Trophoblast cell (in vitro differentiated cells and primary cell): ENCODE measurements around the gene G3BP2.

Experiments
- DNase-seq, 2 donors: peaks; one replicate each; pipeline ENCODE4 v3.0.0-alpha.2; 2016
- H2AFZ ChIP-seq: 2 replicates; pipeline ENCODE4 v1.6.1; 2013; ENCODE audit warnings: low read length, moderate library complexity, mild to moderate bottlenecking; ENCODE audit not compliant: insufficient read depth, poor library complexity
- H2AK5ac ChIP-seq: 2 replicates; pipeline ENCODE4 v1.6.1; 2013; ENCODE audit warnings: mild to moderate bottlenecking, low read length
- H2BK120ac ChIP-seq: 2 replicates; pipeline ENCODE4 v1.6.1; 2013; ENCODE audit warnings: low read length, mild to moderate bottlenecking, moderate library complexity; ENCODE audit not compliant: insufficient read depth, poor library complexity
- H2BK12ac ChIP-seq: 2 replicates; pipeline ENCODE4 v1.6.1; 2013; ENCODE audit warnings: mild to moderate bottlenecking, low read length, moderate library complexity
- H2BK5ac ChIP-seq: 2 replicates; pipeline ENCODE4 v1.6.1; 2013; ENCODE audit warnings: low read length, low read depth, moderate library complexity, mild to moderate bottlenecking; ENCODE audit not compliant: poor library complexity
- H3K14ac ChIP-seq: 2 replicates; pipeline ENCODE4 v1.6.1; 2013; ENCODE audit warnings: mild to moderate bottlenecking, low read length
- H3K18ac ChIP-seq: 2 replicates; pipeline ENCODE4 v1.6.1; 2013; ENCODE audit warnings: mild to moderate bottlenecking, low read length
- H3K23ac ChIP-seq: 2 replicates; pipeline ENCODE4 v1.6.1; 2013; ENCODE audit warnings: low read length
- H3K27ac ChIP-seq: 2 replicates; pipeline ENCODE4 v1.5.1; 2013; ENCODE audit warnings: low read depth, mild to moderate bottlenecking, inconsistent platforms, low read length, moderate library complexity
- H3K27me3 ChIP-seq: 2 replicates; pipeline ENCODE4 v1.6.1; 2013; ENCODE audit warnings: inconsistent platforms, mild to moderate bottlenecking, low read length, moderate library complexity; ENCODE audit not compliant: insufficient read depth
- H3K36me3 ChIP-seq, 2 experiments: 1 replicate in 1 of 2; 2 replicates in 1 of 2; pipeline ENCODE4 v1.6.1; 2013; ENCODE audit warnings: low read length in 2 of 2, mild to moderate bottlenecking in 2 of 2, moderate library complexity in 1 of 2; ENCODE audit not compliant: insufficient read depth in 2 of 2, control insufficient read depth in 1 of 2
- H3K4ac ChIP-seq: 2 replicates; pipeline ENCODE4 v1.6.1; 2013; ENCODE audit warnings: low read depth, mild to moderate bottlenecking, low read length, moderate library complexity
- H3K4me1 ChIP-seq, 2 experiments: 1 replicate in 1 of 2; 2 replicates in 1 of 2; pipeline ENCODE4 v1.6.1; 2013; ENCODE audit warnings: low read length in 2 of 2, mild to moderate bottlenecking in 2 of 2, moderate library complexity in 1 of 2; ENCODE audit not compliant: insufficient read depth in 2 of 2, control insufficient read depth in 1 of 2
- H3K4me2 ChIP-seq: 2 replicates; pipeline ENCODE4 v1.6.1; 2013; ENCODE audit warnings: inconsistent platforms, mild to moderate bottlenecking, low read length, moderate library complexity
- H3K4me3 ChIP-seq: 2 replicates; pipeline ENCODE4 v1.5.1; 2013; ENCODE audit warnings: mild to moderate bottlenecking, low read depth, low read length, inconsistent platforms
- H3K79me1 ChIP-seq: one replicate; pipeline ENCODE4 v1.6.1; 2013; ENCODE audit warnings: low read length
- H3K79me2 ChIP-seq: 2 replicates; pipeline ENCODE4 v1.6.1; 2013; ENCODE audit warnings: low read length, mild to moderate bottlenecking; ENCODE audit not compliant: control insufficient read depth, insufficient read depth, poor library complexity
- H3K9ac ChIP-seq: 2 replicates; pipeline ENCODE4 v1.6.1; 2013; ENCODE audit warnings: mild to moderate bottlenecking, low read length
- H3K9me3 ChIP-seq: 2 replicates; pipeline ENCODE4 v1.6.1; 2013; ENCODE audit warnings: low read depth, mild to moderate bottlenecking, control low read depth, inconsistent platforms, low read length; ENCODE audit not compliant: insufficient read depth
- H4K12ac ChIP-seq: 2 replicates; pipeline ENCODE4 v1.6.1; 2013; ENCODE audit warnings: low read depth, mild to moderate bottlenecking, low read length, moderate library complexity
- H4K8ac ChIP-seq: 2 replicates; pipeline ENCODE4 v1.6.1; 2013; ENCODE audit warnings: low read depth, mild to moderate bottlenecking, low read length, moderate library complexity
- H4K91ac ChIP-seq: one replicate; pipeline ENCODE4 v1.6.1; 2013; ENCODE audit warnings: low read depth, mild to moderate bottlenecking, low read length, moderate library complexity
- WGBS: extraction: QIAGEN DNeasy Blood & Tissue Kit; methylation state at CpG from one replicate; pipeline ENCODE4 v1.1.7; 2013; ENCODE audit warnings: missing lambda C conversion rate; ENCODE audit not compliant: insufficient read length, insufficient coverage; ENCODE audit errors: extremely low coverage; 5-methylcytosine and 5-hydroxymethylcytosine counted together

The G3BP2 gene

GRCh38 chr4:75630937-75631329 is 42.3 kb downstream of the G3BP2 start:
- H3K79me2 ChIP-seq, result no peaks in the 10 kb centered on the region
- no peak for DNase-seq
- H4K8ac ChIP-seq, result peak overlapping the region; percentile 13
- no peak overlapping the region for H3K27ac ChIP-seq
- no peak overlapping the region for H3K18ac ChIP-seq
- no CpG with 5 or more reads among the region's 9 CpGs for whole genome bisulfite sequencing
- H2BK12ac ChIP-seq, result no peak overlapping the region
- H3K4me3 ChIP-seq, result peak overlapping the region; percentile 81
- no peak overlapping the region for H3K23ac ChIP-seq
- no peak overlapping the region for H2BK120ac ChIP-seq
- H3K27me3 ChIP-seq, result no peaks in the 10 kb centered on the region
- no peaks in the 10 kb centered on the region for H3K9me3 ChIP-seq
- no peak overlapping the region for H3K4ac ChIP-seq
- H3K4me1 ChIP-seq, result peaks cover 3 to 4% of the 10 kb centered on the region in 2 experiments
- H3K79me1 ChIP-seq, result no peaks in the 10 kb centered on the region
- H3K9ac ChIP-seq, result no peak overlapping the region
- no peak overlapping the region for H2AK5ac ChIP-seq
- no peak overlapping the region for H4K91ac ChIP-seq
- no peak overlapping the region for H3K14ac ChIP-seq
- H3K36me3 ChIP-seq, result no peaks in the 10 kb centered on the region
- H3K4me2 ChIP-seq, result peak overlapping the region; percentile 86
- H2BK5ac ChIP-seq, result no peak overlapping the region
- H2AFZ ChIP-seq, result peak overlapping the region; percentile 13
- no peak overlapping the region for H4K12ac ChIP-seq

DNA sequence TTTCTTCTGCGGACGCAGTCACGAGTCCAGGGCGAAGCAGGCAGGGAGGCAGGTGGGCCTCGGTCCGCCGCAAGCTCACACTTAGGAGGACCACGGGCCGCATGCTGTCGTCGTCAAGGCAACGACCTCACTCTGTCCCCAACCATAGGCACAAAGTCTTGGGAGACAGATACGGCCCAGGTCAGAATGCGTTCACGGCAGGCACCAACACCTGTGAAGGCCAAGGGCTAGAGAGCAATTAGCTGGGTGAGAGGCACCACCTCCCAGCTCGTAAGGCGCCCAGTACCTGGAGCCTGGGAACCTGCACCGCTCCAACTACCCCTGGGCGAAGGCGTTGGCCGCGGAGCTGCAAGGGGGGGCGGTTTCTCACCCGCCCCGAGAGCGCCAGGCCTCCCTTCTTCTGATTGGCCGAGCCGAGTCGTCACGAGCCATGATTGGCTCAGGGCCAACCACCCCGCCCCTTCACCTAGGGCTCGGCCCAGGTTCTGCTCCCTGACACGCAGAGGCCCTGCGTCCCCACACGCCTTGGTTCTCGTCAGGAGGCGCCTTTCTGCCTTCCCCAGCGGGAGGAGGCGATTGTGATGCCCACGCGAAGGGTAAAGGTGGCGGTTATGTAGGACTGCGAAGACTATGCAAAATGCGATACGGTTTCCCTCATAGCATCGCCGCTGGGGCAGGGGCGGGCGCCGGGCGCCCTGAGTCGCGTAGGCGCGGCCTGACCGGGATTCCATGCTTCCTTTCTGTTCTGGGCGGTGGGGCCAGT is 42.9 kb downstream of the G3BP2 start, which contains the start of gene CDKL2:
Gene CDKL2 (minus strand): TSS at position 355 of the 763 bp plus-strand sequence. CDS start 4,540 bp downstream, outside the sequence.
- H3K18ac ChIP-seq, result no peak within 1 kb of the TSS
- peak within 1 kb of the TSS; percentile 86 for H3K4me2 ChIP-seq
- H2BK5ac ChIP-seq, result no peak within 1 kb of the TSS
- no peaks in the 10 kb centered on the region for H3K27me3 ChIP-seq
- no CpG with 5 or more reads among the region's 57 CpGs for WGBS
- peaks cover 3 to 4% of the 10 kb centered on the region in 2 experiments for H3K4me1 ChIP-seq
- H3K4me3 ChIP-seq, result peak within 1 kb of the TSS; percentile 81
- peak within 1 kb of the TSS; percentile 57 for H3K9ac ChIP-seq
- no peak within 1 kb of the TSS for H3K23ac ChIP-seq
- no peak within 1 kb of the TSS for H4K12ac ChIP-seq
- no peaks in the 10 kb centered on the region for H3K9me3 ChIP-seq
- no peak within 1 kb of the TSS for H2BK12ac ChIP-seq
- no peaks in the 10 kb centered on the region for H3K36me3 ChIP-seq
- peak within 1 kb of the TSS; percentile 13 for H4K8ac ChIP-seq
- H2BK120ac ChIP-seq, result no peak within 1 kb of the TSS
- H2AK5ac ChIP-seq, result no peak within 1 kb of the TSS
- H3K14ac ChIP-seq, result no peak within 1 kb of the TSS
- H3K79me2 ChIP-seq, result no peaks in the 10 kb centered on the region
- no peak within 1 kb of the TSS for H3K27ac ChIP-seq
- peak; percentile 90 to 93 for DNase-seq
- no peak within 1 kb of the TSS for H3K4ac ChIP-seq
- H3K79me1 ChIP-seq, result no peaks in the 10 kb centered on the region
- H4K91ac ChIP-seq, result no peak within 1 kb of the TSS
- H2AFZ ChIP-seq, result peak within 1 kb of the TSS; percentile 13

DNA sequence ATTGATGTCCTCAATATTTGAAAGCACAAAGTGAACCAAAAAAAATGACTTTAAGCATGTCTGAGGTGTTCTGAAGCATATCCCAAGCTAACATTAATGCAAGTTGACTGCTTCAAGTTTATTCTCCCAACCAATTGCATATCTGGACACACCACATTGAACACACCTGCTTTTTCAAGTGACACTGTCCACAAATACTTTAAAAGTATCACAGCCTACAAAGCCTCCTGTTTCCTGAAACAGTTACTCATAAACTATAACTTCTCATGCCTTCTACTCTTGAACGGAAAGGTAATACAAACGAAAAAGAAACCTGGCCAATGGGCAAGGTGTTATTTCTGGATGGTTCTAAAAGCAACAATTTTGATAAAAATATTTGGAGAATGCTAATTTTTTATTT is 44.0 kb downstream of the G3BP2 start:
- no peak overlapping the region for H3K27ac ChIP-seq

GRCh38 chr4:75623026-75623425 is 50.2 kb downstream of the G3BP2 start:
- Histone ChIP-seq H2AFZ (no peak overlapping the region), H2BK12ac (no peak overlapping the region), H3K79me2 (no peaks in the 10 kb centered on the region), H3K9me3 (no peaks in the 10 kb centered on the region), H3K36me3 (no peaks in the 10 kb centered on the region), H4K8ac (no peak overlapping the region), H3K9ac (no peak overlapping the region), H2BK120ac (no peak overlapping the region), H4K12ac (no peak overlapping the region), H3K23ac (no peak overlapping the region), H3K27me3 (no peaks in the 10 kb centered on the region), H2AK5ac (no peak overlapping the region), H3K4ac (no peak overlapping the region), H4K91ac (no peak overlapping the region), H2BK5ac (no peak overlapping the region), H3K27ac (no peak overlapping the region), H3K4me2 (no peak overlapping the region), H3K4me3 (no peak overlapping the region), H3K4me1 (no peaks in the 10 kb centered on the region), H3K18ac (no peak overlapping the region), H3K14ac (no peak overlapping the region), H3K79me1 (no peaks in the 10 kb centered on the region)
- no peak for DNase-seq
- WGBS, result no CpG with 5 or more reads among the region's 5 CpGs

More for the DNA sequence above, 44.0 kb downstream of the G3BP2 start:
- Histone ChIP-seq H4K12ac (no peak overlapping the region), H4K8ac (no peak overlapping the region), H3K4me2 (no peak overlapping the region), H3K27me3 (no peaks in the 10 kb centered on the region), H3K23ac (no peak overlapping the region), H3K4me1 (peaks cover 3 to 4% of the 10 kb centered on the region in 2 experiments), H3K4me3 (no peak overlapping the region), H3K36me3 (no peaks in the 10 kb centered on the region), H4K91ac (no peak overlapping the region), H3K79me1 (no peaks in the 10 kb centered on the region), H3K18ac (no peak overlapping the region), H3K14ac (no peak overlapping the region), H3K79me2 (no peaks in the 10 kb centered on the region), H3K9ac (no peak overlapping the region), H2AK5ac (no peak overlapping the region), H2BK12ac (no peak overlapping the region), H3K9me3 (no peaks in the 10 kb centered on the region), H3K4ac (no peak overlapping the region), H2BK5ac (no peak overlapping the region), H2BK120ac (no peak overlapping the region), H2AFZ (no peak overlapping the region)
- DNase-seq, result no peak
- no CpG with 5 or more reads among the region's 2 CpGs for WGBS
